Neural progenitor cell (in vitro differentiated cells): ENCODE data around the gene UQCC2. TPM values are rescaled to one million over a fixed set of nuclear protein-coding genes. Genes with fewer than 3 reads are reported as not detected.

Source experiments
- DNase-seq: peaks from one replicate; pipeline ENCODE4 v3.0.0-alpha.2; 2016; ENCODE audit warnings: low spot score
- H2AFZ ChIP-seq: fragments of 200-600 bp; sonication (generic); replicated peaks from 2 replicates; pipeline ENCODE4 v1.6.1; 2016; ENCODE audit warnings: antibody characterized with exemption
- H3F3A ChIP-seq: fragments of 200-600 bp; sonication (generic); 2 replicates; pipeline ENCODE4 v1.6.1; 2016; ENCODE audit warnings: antibody characterized with exemption, low read depth
- H3K27ac ChIP-seq: fragments of 200-600 bp; sonication (generic); 2 replicates; pipeline ENCODE4 v1.5.1; 2016; ENCODE audit warnings: mild to moderate bottlenecking
- H3K27me3 ChIP-seq: fragments of 200-600 bp; sonication (generic); 2 replicates; pipeline ENCODE4 v1.6.1; 2016; ENCODE audit warnings: mild to moderate bottlenecking, moderate library complexity
- H3K36me3 ChIP-seq: fragments of 200-600 bp; sonication (generic); 2 replicates; pipeline ENCODE4 v1.5.1; 2016
- H3K4me1 ChIP-seq: fragments of 200-600 bp; sonication (generic); 2 replicates; pipeline ENCODE4 v1.6.1; 2016; ENCODE audit warnings: mixed run types
- H3K4me2 ChIP-seq: fragments of 200-600 bp; sonication (generic); 2 replicates; pipeline ENCODE4 v1.6.1; 2016
- H3K4me3 ChIP-seq: fragments of 200-600 bp; sonication (generic); 2 replicates; pipeline ENCODE4 v1.5.1; 2016
- H3K79me2 ChIP-seq: fragments of 200-600 bp; sonication (generic); 2 replicates; pipeline ENCODE4 v1.6.1; 2016; ENCODE audit warnings: low read depth
- H3K9ac ChIP-seq: fragments of 200-600 bp; sonication (generic); 2 replicates; pipeline ENCODE4 v1.6.1; 2016
- H3K9me3 ChIP-seq: fragments of 200-600 bp; sonication (generic); 2 replicates; pipeline ENCODE4 v1.5.1; 2016; ENCODE audit warnings: low read depth
- H4K20me1 ChIP-seq: fragments of 200-600 bp; sonication (generic); 2 replicates; pipeline ENCODE4 v1.6.1; 2016; ENCODE audit warnings: low read depth
- H3K27ac Mint-ChIP-seq: 3 replicates; pipeline ENCODE4 v1.8.0; 2021; ENCODE audit warnings: mixed read lengths
- H3K27me3 Mint-ChIP-seq: 2 replicates; pipeline ENCODE4 v1.8.0; 2022; ENCODE audit warnings: low read depth, mild to moderate bottlenecking, inconsistent platforms, moderate library complexity, mixed read lengths; ENCODE audit not compliant: insufficient read depth
- H3K36me3 Mint-ChIP-seq: 3 replicates; pipeline ENCODE4 v1.8.0; 2021; ENCODE audit warnings: mixed read lengths
- H3K4me1 Mint-ChIP-seq: 3 replicates; pipeline ENCODE4 v1.8.0; 2021; ENCODE audit warnings: mixed read lengths
- H3K4me3 Mint-ChIP-seq: 3 replicates; pipeline ENCODE4 v1.8.0; 2021; ENCODE audit warnings: mild to moderate bottlenecking, moderate library complexity, mixed read lengths
- H3K9me3 Mint-ChIP-seq: 3 replicates; pipeline ENCODE4 v1.8.0; 2020; ENCODE audit warnings: mixed read lengths
- CTCF ChIP-seq: fragments of 200-600 bp; sonication (generic); IDR thresholded peaks from 2 replicates; pipeline ENCODE4 v1.5.1; 2017; ENCODE audit warnings: antibody characterized with exemption, mild to moderate bottlenecking
- EZH2 ChIP-seq: fragments of 200-600 bp; sonication (generic); IDR thresholded peaks from 2 replicates; pipeline ENCODE4 v1.6.1; 2017; ENCODE audit warnings: antibody characterized with exemption, mild to moderate bottlenecking, moderate library complexity
- EZH2phosphoT487 ChIP-seq: fragments of 200-600 bp; sonication (generic); IDR thresholded peaks from 2 replicates; pipeline ENCODE4 v1.6.1; 2017; ENCODE audit warnings: antibody characterized with exemption
- total RNA-seq: library from RNA; depleted of rRNA; stranded (reverse); fragments of >200 nt; gene quantifications from 2 replicates; pipeline ENCODE4 v1.2.3, GENCODE V29; 2015; ENCODE audit warnings: low replicate concordance

The UQCC2 gene
- total RNA-seq, 1 donor from 2014 or later, result 95.9 TPM

DNA sequence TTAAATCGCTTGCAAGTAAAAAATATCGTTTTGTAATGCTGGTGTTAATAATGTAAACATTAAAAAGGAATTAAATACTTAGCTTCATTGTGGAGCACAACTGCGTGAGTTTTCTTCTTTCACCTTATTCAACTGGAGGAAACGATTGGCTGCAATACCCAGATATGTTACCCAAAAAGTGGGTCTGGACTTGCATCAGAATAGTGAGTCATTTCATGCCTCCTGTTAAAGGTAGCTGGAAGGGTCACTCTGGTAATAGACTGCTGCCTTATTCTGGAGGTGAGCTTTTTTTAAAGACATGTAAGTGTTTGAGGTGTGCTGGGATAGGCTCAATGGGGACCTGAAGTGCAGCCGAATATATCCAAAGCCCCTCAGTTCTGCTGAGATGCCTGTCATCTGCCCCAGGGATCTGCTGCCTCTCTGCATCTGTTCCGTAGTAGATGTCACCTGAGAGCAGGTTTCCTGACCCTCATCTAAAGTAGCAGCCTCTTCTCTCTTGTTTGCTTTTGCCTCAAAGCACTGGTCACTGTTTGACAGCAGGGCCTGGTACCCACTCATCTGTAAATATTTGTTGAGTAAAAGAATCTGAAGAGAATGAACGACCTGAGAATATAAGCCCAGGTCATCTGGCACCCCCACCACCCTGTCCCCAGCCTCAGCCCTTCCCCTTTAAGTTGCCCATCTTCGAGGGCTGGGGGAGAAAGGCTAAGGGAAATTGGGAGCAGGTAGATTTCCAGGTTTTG is 5.6 kb upstream of the UQCC2 start:
- peaks cover under 1% of the 10 kb centered on the region for H3K4me1 Mint-ChIP-seq
- Histone ChIP-seq H3K4me2 (no peak overlapping the region), H3F3A (no peaks in the 10 kb centered on the region), H3K79me2 (no peaks in the 10 kb centered on the region), H3K4me1 (no peaks in the 10 kb centered on the region), H3K9me3 (no peaks in the 10 kb centered on the region), H3K9ac (no peak overlapping the region), H3K27me3 (no peaks in the 10 kb centered on the region), H3K4me3 (no peak overlapping the region), H3K27ac (no peak overlapping the region), H4K20me1 (no peaks in the 10 kb centered on the region), H2AFZ (no peak overlapping the region), H3K36me3 (no peaks in the 10 kb centered on the region)
- H3K27ac Mint-ChIP-seq, result no peak overlapping the region
- no peaks in the 10 kb centered on the region for H3K9me3 Mint-ChIP-seq
- H3K27me3 Mint-ChIP-seq, result peaks cover 2% of the 10 kb centered on the region
- no peak for DNase-seq
- H3K4me3 Mint-ChIP-seq, result no peak overlapping the region
- H3K36me3 Mint-ChIP-seq, result no peaks in the 10 kb centered on the region
- TF ChIP-seq CTCF (no peak), EZH2 (no peak), EZH2phosphoT487 (no peak)

DNA sequence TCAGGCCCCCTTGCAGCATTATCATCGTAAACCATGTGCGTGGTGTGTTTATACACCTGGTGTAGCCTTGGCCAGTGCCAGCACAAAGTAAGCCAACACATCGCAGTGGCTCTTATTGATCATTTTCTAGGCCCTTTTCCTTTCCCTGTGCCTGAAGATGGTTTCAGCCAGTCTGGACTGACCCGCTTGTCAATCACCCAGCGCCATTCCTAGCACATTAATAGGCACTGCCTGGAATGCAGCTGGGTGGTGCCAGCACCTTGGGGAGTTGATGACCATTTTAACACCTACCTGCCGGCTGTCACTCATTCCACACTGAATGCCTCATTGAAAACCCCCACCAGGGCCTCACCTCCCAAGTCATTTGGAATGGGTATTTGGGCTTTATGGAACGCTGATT is 4.9 kb upstream of the UQCC2 start:
- Histone ChIP-seq H3K4me2 (no peak overlapping the region), H3K9ac (no peak overlapping the region), H3F3A (no peaks in the 10 kb centered on the region), H3K79me2 (no peaks in the 10 kb centered on the region), H3K27me3 (no peaks in the 10 kb centered on the region), H4K20me1 (no peaks in the 10 kb centered on the region), H3K4me3 (no peak overlapping the region), H2AFZ (no peak overlapping the region), H3K9me3 (no peaks in the 10 kb centered on the region), H3K27ac (no peak overlapping the region), H3K4me1 (no peaks in the 10 kb centered on the region), H3K36me3 (no peaks in the 10 kb centered on the region)
- no peaks in the 10 kb centered on the region for H3K9me3 Mint-ChIP-seq
- H3K27ac Mint-ChIP-seq, result no peak overlapping the region
- TF ChIP-seq EZH2phosphoT487, result no peak
- no peak for TF ChIP-seq CTCF
- TF ChIP-seq EZH2, result no peak
- no peaks in the 10 kb centered on the region for H3K36me3 Mint-ChIP-seq
- peaks cover 2% of the 10 kb centered on the region for H3K27me3 Mint-ChIP-seq
- no peak overlapping the region for H3K4me3 Mint-ChIP-seq
- DNase-seq, result no peak
- H3K4me1 Mint-ChIP-seq, result peaks cover 7% of the 10 kb centered on the region

DNA sequence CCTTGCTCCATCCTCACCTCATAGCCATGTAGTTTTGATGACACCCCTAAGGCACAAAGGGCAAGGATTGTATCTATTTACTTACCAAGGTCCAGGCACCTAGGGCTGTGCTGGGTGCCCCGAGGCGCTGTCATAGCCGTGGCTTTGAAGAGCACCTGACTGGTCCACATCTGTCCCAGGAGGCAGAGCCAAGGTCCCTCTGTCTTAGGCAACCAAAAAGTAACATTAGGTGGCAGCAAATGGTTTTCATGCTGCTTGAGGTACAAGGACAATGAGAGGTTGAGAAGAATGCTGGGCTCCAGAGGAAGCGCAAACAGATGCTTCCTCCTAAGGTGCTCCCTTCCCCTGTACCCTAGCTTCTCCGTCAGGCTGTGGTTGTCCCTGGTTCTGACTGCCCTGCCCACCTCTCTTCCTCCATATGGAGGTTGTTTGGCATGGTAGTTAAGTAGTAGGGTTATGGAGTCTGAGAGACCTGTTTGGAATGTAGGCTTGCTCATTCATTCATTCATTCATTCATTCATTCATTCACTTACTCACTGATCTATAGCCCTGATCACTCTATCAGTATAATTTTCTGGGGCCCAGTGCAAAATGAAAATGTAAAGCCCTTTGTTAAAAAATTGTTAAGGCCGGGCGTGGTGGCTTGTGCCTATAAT is 3.0 kb upstream of the UQCC2 start:
- no peak for TF ChIP-seq EZH2phosphoT487
- no peak for TF ChIP-seq EZH2
- TF ChIP-seq CTCF, result no peak
- H3K27me3 ChIP-seq, result no peaks in the 10 kb centered on the region
- peaks cover 8% of the 10 kb centered on the region for H3K36me3 Mint-ChIP-seq
- no peak overlapping the region for H3K9ac ChIP-seq
- H3F3A ChIP-seq, result no peaks in the 10 kb centered on the region
- no peaks in the 10 kb centered on the region for H4K20me1 ChIP-seq
- no peaks in the 10 kb centered on the region for H3K9me3 Mint-ChIP-seq
- peaks cover 14% of the 10 kb centered on the region for H3K4me1 ChIP-seq
- H3K4me3 ChIP-seq, result no peak overlapping the region
- H3K36me3 ChIP-seq, result no peaks in the 10 kb centered on the region
- no peak for DNase-seq
- peaks cover 2% of the 10 kb centered on the region for H3K27me3 Mint-ChIP-seq
- no peaks in the 10 kb centered on the region for H3K9me3 ChIP-seq
- no peak overlapping the region for H3K27ac Mint-ChIP-seq
- peaks cover 17% of the 10 kb centered on the region for H3K79me2 ChIP-seq
- H3K4me2 ChIP-seq, result no peak overlapping the region
- no peak overlapping the region for H3K4me3 Mint-ChIP-seq
- peaks cover 20% of the 10 kb centered on the region for H3K4me1 Mint-ChIP-seq
- H2AFZ ChIP-seq, result no peak overlapping the region
- H3K27ac ChIP-seq, result no peak overlapping the region
